AG04450 (cell line): Measurements from ENCODE around the gene SHROOM4. TPM values are rescaled to one million over a fixed set of nuclear protein-coding genes. Genes with fewer than 3 reads are reported as not detected.
A peak's percentile ranks its signal among the peaks of the same experiment; 100 is the strongest.

ENCODE experiments used
- CTCF ChIA-PET: fragments of 300-600, 350-600 bp; formaldehyde crosslinking; extraction: SDS; loops from one replicate; lab custom pipeline; 2022; ENCODE audit warnings: antibody characterized with exemption, inconsistent platforms; lab: Charles Lee
- POLR2A ChIA-PET: fragments of 350-600 bp; formaldehyde crosslinking; extraction: SDS; loops from one replicate; lab custom pipeline; 2021; ENCODE audit warnings: antibody characterized with exemption, inconsistent platforms; lab: Yijun Ruan, JAX
- DNase-seq: peaks from one replicate; pipeline ENCODE4 v3.0.0-alpha.2; 2011; ENCODE audit warnings: low read depth, low spot score
- H3K27ac ChIP-seq: one replicate; pipeline ENCODE4 v1.5.1; 2012; ENCODE audit warnings: low read depth, low read length, control low read depth
- H3K27me3 ChIP-seq: one replicate; pipeline ENCODE4 v1.6.0; 2012; ENCODE audit warnings: low read length; ENCODE audit not compliant: control insufficient read depth, insufficient read depth
- H3K4me3 ChIP-seq: 2 replicates; pipeline ENCODE4 v1.5.1; 2011; ENCODE audit warnings: mild to moderate bottlenecking, low read depth, low read length, control low read depth
- H3K9me3 ChIP-seq: 2 replicates; pipeline ENCODE4 v1.5.1; 2012; ENCODE audit warnings: low read length; ENCODE audit not compliant: control insufficient read depth, insufficient read depth
- polyA plus RNA-seq: library from polyadenylated mRNA; depleted of rRNA; stranded (reverse); fragments of >200 nt; gene quantifications from 2 replicates; pipeline ENCODE4 v1.2.3, GENCODE V29; 2011
- TF ChIP-seq, protein P1 (sequence below): IDR thresholded peaks from 2 replicates; pipeline ENCODE4 v1.5.1; 2011; ENCODE audit warnings: low read depth, low read length, control low read depth, inconsistent platforms

SHROOM4 gene
- polyA plus RNA-seq, 1 experiment: 1.0 TPM

DNA sequence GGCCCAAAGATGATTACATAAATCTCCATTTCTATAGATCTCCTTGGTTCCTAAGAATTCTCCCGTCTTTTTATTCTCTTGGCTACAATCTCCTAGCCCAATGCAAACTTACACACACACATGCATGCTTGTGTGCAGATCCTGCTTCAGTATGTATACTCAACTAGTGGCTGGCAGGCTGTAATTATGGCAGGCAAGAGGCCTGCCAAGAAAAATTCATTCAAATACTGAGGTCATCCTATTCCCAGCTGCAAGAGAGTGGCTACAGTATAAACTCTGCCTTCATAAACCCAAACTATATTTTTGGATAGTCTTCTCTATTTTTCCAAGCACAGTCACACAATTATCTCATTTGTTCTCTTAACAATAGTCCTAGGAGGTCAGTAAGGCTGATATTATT, 95.2 kb downstream of the SHROOM4 start:
- H3K27me3 ChIP-seq: no peaks in the 10 kb centered on the region
- H3K4me3 ChIP-seq: no peak overlapping the region
- DNase-seq: peak; percentile 30
- H3K27ac ChIP-seq: no peak overlapping the region
- CTCF ChIA-PET: no interaction called here
- TF ChIP-seq, protein P1, sequence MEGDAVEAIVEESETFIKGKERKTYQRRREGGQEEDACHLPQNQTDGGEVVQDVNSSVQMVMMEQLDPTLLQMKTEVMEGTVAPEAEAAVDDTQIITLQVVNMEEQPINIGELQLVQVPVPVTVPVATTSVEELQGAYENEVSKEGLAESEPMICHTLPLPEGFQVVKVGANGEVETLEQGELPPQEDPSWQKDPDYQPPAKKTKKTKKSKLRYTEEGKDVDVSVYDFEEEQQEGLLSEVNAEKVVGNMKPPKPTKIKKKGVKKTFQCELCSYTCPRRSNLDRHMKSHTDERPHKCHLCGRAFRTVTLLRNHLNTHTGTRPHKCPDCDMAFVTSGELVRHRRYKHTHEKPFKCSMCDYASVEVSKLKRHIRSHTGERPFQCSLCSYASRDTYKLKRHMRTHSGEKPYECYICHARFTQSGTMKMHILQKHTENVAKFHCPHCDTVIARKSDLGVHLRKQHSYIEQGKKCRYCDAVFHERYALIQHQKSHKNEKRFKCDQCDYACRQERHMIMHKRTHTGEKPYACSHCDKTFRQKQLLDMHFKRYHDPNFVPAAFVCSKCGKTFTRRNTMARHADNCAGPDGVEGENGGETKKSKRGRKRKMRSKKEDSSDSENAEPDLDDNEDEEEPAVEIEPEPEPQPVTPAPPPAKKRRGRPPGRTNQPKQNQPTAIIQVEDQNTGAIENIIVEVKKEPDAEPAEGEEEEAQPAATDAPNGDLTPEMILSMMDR: no peak
- POLR2A ChIA-PET: no interaction called here
- H3K9me3 ChIP-seq: no peaks in the 10 kb centered on the region

DNA sequence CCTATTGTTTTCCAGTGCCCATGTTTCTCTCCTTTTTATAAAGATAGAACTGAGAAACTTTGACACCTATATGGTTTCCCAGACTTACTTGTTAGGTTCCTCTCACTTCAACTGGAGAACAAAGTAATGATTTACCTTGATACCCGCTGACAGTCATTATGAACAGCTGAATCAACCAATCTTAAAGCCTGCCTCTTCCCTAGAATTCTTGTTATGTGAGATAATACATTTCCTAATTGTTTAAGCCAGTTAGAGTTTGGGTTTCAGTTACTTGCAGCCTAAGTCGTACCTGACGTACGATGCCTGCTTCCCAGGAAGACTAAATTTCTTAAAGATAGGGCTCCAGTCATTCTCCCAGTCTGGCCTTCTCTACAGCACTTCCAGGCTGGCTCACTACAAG, 97.3 kb downstream of the SHROOM4 start:
- ChIA-PET CTCF (interaction anchor here (0.6 kb wide), 1 partner anchor 31 kb away, joined by 3 read pairs; no protein-coding TSS in a partner anchor), POLR2A (no interaction called here)
- Histone ChIP-seq H3K9me3 (no peaks in the 10 kb centered on the region), H3K4me3 (no peak overlapping the region), H3K27ac (no peak overlapping the region), H3K27me3 (no peaks in the 10 kb centered on the region)
- no peak for DNase-seq
- TF ChIP-seq, protein P1: no peak

DNA sequence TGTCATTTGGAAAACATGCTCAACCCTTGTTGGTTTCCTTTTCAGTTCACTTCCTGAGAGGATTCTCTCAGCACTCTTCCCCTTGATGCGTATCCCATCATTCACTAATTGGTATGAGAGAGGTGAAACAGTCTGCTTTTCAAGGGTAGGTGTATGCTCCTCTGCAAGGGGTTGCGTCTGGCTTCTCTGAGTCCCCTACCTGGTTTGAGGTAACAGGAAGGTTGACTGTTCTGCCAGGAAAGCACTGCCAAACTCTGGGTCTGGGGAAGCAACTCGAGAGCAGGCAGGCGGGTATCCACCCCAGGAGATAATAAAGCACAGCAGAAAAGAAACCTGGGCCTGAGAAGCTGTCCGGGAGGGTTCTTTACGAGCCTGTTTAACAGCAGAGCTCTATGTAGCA, 101.2 kb downstream of the SHROOM4 start:
- POLR2A ChIA-PET: no interaction called here
- Histone ChIP-seq H3K9me3 (no peaks in the 10 kb centered on the region), H3K27me3 (no peaks in the 10 kb centered on the region), H3K27ac (no peak overlapping the region), H3K4me3 (no peak overlapping the region)
- TF ChIP-seq, protein P1: no peak
- CTCF ChIA-PET: interaction anchor here (0.8 kb wide), 1 partner anchor 21 kb away, joined by 3 read pairs; no protein-coding TSS in a partner anchor
- no peak for DNase-seq

DNA sequence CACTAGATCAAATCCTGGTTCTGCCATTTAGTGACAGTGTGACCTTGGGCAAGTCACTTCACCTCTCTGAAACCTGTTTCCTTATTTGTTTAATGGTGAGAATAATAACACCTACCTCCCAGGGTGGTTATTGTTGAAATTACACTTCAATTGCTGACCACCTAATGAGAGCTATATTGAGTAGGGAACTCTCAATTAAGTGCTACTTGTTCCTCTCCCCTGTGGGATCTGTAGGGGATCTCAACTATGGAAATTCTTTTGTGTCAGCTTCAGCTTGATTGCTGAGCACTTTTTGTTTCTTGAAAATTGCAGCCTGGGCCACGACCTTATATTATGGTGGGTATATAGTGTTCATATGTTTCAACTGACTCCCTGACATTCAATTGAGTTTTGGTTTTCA, 102.1 kb downstream of the SHROOM4 start:
- Histone ChIP-seq H3K9me3 (no peaks in the 10 kb centered on the region), H3K27ac (no peak overlapping the region), H3K27me3 (no peaks in the 10 kb centered on the region), H3K4me3 (no peak overlapping the region)
- DNase-seq: no peak
- CTCF ChIA-PET: no interaction called here
- POLR2A ChIA-PET: no interaction called here
- TF ChIP-seq, protein P1: no peak

DNA sequence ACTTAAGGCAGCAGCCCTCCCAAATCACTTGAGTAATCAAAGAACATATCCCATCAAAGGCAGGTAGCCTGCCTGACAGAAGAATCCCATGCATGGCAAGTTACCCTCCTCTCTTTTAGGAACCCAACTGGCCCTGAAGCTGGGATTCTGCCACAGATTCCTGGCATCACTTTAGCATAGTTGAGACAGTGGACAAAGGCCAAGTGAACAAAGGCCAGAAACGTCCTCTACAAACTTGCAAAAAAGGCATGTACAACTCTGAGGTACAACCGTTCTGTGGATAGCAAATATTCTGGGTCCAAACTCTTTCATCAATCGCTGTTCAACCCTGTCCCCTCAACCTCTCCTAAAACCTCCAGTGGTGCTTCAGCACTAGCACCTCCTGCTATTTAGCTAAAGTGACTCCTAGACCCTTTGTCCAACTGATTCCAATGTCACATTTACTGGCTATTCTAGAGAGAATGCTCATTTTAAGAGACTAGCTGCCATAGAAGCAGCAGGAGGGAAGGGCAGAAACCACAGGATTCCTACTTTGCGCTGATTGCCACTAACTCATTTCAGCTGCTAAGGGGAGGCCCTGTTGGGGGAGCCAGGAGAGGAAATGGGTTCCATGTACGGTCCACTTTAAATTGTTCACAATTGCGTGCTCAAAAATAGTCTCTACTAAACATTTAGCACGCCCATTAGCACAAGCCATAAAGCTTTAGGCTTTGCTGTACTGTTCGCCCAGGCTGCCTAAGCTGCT, 105.9 kb downstream of the SHROOM4 start:
- no peak overlapping the region for H3K27ac ChIP-seq
- TF ChIP-seq, protein P1: no peak
- H3K27me3 ChIP-seq: no peaks in the 10 kb centered on the region
- H3K4me3 ChIP-seq: no peak overlapping the region
- ChIA-PET POLR2A (no interaction called here), CTCF (no interaction called here)
- DNase-seq: no peak
- no peaks in the 10 kb centered on the region for H3K9me3 ChIP-seq
